GM12892 (cell line): Measurements from ENCODE around the gene SMCHD1.
"Not testable (repeated sequence)": the region's sequence is repeated elsewhere in the genome, so short reads cannot be mapped to it uniquely, and the experiment has no call there.

Experiments used
- DNase-seq: peaks from one replicate; pipeline ENCODE4 v3.0.0; 2011; ENCODE audit not compliant: insufficient read length
- FAIRE-seq: peaks from 2 replicates; lab custom pipeline; 2011; peaks lifted over from hg19 to GRCh38; lab: Jason Lieb, UNC
- POLR2A ChIP-seq: IDR thresholded peaks from 2 replicates; pipeline ENCODE4 v1.6.1; 2011; ENCODE audit warnings: low read depth, low read length, control low read depth
- POLR2AphosphoS5 ChIP-seq: IDR thresholded peaks from 2 replicates; pipeline ENCODE4 v1.6.1; 2011; ENCODE audit warnings: low read depth, low read length, control low read depth
- TAF1 ChIP-seq: IDR thresholded peaks from 2 replicates; pipeline ENCODE4 v1.6.1; 2011; ENCODE audit warnings: low read depth, mild to moderate bottlenecking, control low read depth, low read length, borderline replicate concordance

The SMCHD1 gene

GRCh38 chr18:2797951-2798350 is 142.4 kb downstream of the SMCHD1 start:
- TF ChIP-seq POLR2A (no peak), TAF1 (no peak), POLR2AphosphoS5 (no peak)
- FAIRE-seq (peak; percentile 30), DNase-seq (no peak)

- DNase-seq (no peak), FAIRE-seq (peak; percentile 30)
- TF ChIP-seq POLR2AphosphoS5 (no peak), POLR2A (no peak), TAF1 (no peak)
These were observed 143.8 kb downstream of the SMCHD1 start for GRCh38 chr18:2799369-2799768.

GRCh38 chr18:2805970-2806943 is 150.7 kb downstream of the SMCHD1 start:
- FAIRE-seq, result peak; percentile 33
- TF ChIP-seq POLR2A, result no peak
- TF ChIP-seq TAF1, result no peak
- no peak for TF ChIP-seq POLR2AphosphoS5
- DNase-seq, result no peak

GRCh38 chr18:2808640-2809039 is 153.1 kb downstream of the SMCHD1 start:
- FAIRE-seq, DNase-seq: not testable (repeated sequence)

- DNase-seq, FAIRE-seq: not testable (repeated sequence)
These were observed 154.2 kb downstream of the SMCHD1 start for GRCh38 chr18:2809666-2810183.

- DNase-seq, result no peak
These were observed 155.9 kb downstream of the SMCHD1 start for GRCh38 chr18:2811416-2811815.

GRCh38 chr18:2814928-2815327 is 159.4 kb downstream of the SMCHD1 start:
- no peak for FAIRE-seq
- no peak for DNase-seq
- TF ChIP-seq POLR2A (no peak), TAF1 (no peak), POLR2AphosphoS5 (no peak)

More at GRCh38 chr18:2811416-2811815, 155.9 kb downstream of the SMCHD1 start:
- TF ChIP-seq POLR2AphosphoS5, result no peak
- no peak for TF ChIP-seq TAF1
- FAIRE-seq, result no peak

GRCh38 chr18:2818281-2818680 is 162.8 kb downstream of the SMCHD1 start:
- FAIRE-seq, result no peak
- TF ChIP-seq POLR2AphosphoS5 (no peak), TAF1 (no peak), POLR2A (no peak)
- DNase-seq, result no peak

- TF ChIP-seq POLR2AphosphoS5, result no peak
- TF ChIP-seq TAF1, result no peak
- TF ChIP-seq POLR2A, result no peak
- no peak for FAIRE-seq
- no peak for DNase-seq
These were observed 166.2 kb downstream of the SMCHD1 start for GRCh38 chr18:2821695-2822094.

- no peak for TF ChIP-seq TAF1
- TF ChIP-seq POLR2AphosphoS5, result no peak
- no peak for TF ChIP-seq POLR2A
- DNase-seq, result no peak
- FAIRE-seq, result no peak
These were observed 166.8 kb downstream of the SMCHD1 start for GRCh38 chr18:2822213-2822921.

- DNase-seq, result no peak
- FAIRE-seq, result no peak
- no peak for TF ChIP-seq POLR2A
- TF ChIP-seq POLR2AphosphoS5, result no peak
- no peak for TF ChIP-seq TAF1
These were observed 167.7 kb downstream of the SMCHD1 start for GRCh38 chr18:2823202-2823601.

GRCh38 chr18:2823966-2824365 is 168.4 kb downstream of the SMCHD1 start:
- no peak for TF ChIP-seq POLR2AphosphoS5
- no peak for TF ChIP-seq POLR2A
- TF ChIP-seq TAF1, result no peak
- FAIRE-seq, result no peak
- DNase-seq, result no peak

GRCh38 chr18:2824865-2825264 is 169.3 kb downstream of the SMCHD1 start:
- DNase-seq (no peak), FAIRE-seq (no peak)
- TF ChIP-seq TAF1, result no peak
- TF ChIP-seq POLR2A, result no peak
- no peak for TF ChIP-seq POLR2AphosphoS5
